ENCODE data around the gene LILRA5.

DNA sequence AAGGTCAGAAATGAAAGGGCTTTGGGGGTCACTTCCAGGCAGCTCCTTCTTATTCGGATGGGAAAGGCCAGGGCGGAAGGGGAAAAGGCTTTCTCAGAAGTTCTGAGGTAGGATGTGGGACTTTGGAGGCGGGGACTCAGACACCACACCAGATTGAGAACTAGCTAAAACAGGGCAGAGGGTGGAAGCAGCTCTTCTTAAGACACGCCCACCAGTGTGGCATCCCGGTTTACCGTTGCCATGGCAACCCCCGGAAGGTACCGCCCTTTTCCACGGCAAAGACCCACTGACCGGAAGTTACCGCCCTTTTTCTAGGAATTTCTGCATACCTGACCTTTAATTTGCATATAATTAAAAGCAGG is 3.8 kb upstream of the LILRA5 start:
- TF ChIP-seq, protein P1, sequence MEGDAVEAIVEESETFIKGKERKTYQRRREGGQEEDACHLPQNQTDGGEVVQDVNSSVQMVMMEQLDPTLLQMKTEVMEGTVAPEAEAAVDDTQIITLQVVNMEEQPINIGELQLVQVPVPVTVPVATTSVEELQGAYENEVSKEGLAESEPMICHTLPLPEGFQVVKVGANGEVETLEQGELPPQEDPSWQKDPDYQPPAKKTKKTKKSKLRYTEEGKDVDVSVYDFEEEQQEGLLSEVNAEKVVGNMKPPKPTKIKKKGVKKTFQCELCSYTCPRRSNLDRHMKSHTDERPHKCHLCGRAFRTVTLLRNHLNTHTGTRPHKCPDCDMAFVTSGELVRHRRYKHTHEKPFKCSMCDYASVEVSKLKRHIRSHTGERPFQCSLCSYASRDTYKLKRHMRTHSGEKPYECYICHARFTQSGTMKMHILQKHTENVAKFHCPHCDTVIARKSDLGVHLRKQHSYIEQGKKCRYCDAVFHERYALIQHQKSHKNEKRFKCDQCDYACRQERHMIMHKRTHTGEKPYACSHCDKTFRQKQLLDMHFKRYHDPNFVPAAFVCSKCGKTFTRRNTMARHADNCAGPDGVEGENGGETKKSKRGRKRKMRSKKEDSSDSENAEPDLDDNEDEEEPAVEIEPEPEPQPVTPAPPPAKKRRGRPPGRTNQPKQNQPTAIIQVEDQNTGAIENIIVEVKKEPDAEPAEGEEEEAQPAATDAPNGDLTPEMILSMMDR (conservative IDR thresholded peaks at IDR 0.05; ENCODE audit: low read depth, low read length): no peak
- TF ChIP-seq POLR2A (IDR thresholded peaks at IDR 0.05; ENCODE audit: low read depth, low read length): no peak
- TF ChIP-seq RCOR1 (IDR thresholded peaks at IDR 0.05; ENCODE audit: insufficient replicate concordance, low read length): no peak
- no peak for TF ChIP-seq MXI1 (IDR thresholded peaks at IDR 0.05; ENCODE audit: borderline replicate concordance, low read depth, low read length)
- TF ChIP-seq, protein P2, sequence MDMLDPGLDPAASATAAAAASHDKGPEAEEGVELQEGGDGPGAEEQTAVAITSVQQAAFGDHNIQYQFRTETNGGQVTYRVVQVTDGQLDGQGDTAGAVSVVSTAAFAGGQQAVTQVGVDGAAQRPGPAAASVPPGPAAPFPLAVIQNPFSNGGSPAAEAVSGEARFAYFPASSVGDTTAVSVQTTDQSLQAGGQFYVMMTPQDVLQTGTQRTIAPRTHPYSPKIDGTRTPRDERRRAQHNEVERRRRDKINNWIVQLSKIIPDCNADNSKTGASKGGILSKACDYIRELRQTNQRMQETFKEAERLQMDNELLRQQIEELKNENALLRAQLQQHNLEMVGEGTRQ (IDR thresholded peaks at IDR 0.05; ENCODE audit: low read depth, low read length): no peak
- TF ChIP-seq RFX5 (IDR thresholded peaks at IDR 0.05; ENCODE audit: low read depth, low read length): no peak
- no peak for TF ChIP-seq BHLHE40 (IDR thresholded peaks at IDR 0.05; ENCODE audit: low read depth, low read length)
- no peak for TF ChIP-seq MAFK (IDR thresholded peaks at IDR 0.05; ENCODE audit: low read depth, low read length)

Data from IMR-90 (cell line).